Esophagus mucosa (tissue), 1 donor: ENCODE data around the gene SFT2D3. TPM values are rescaled to one million over a fixed set of nuclear protein-coding genes. Genes with fewer than 3 reads are reported as not detected.

Experiments used
- ATAC-seq: fragments of 200-7000 bp; cut with Tn5 transposase; one replicate; pipeline ENCODE4 v1.9.1; 2020
- total RNA-seq: library from RNA; stranded (reverse); gene quantifications from one replicate; pipeline ENCODE4 v1.2.4, GENCODE V29; 2023
- donor health status: DM: yes; HTN: yes; CAD: no.

SFT2D3 gene
- total RNA-seq, 1 donor from 2014 or later = 3.6 TPM

DNA sequence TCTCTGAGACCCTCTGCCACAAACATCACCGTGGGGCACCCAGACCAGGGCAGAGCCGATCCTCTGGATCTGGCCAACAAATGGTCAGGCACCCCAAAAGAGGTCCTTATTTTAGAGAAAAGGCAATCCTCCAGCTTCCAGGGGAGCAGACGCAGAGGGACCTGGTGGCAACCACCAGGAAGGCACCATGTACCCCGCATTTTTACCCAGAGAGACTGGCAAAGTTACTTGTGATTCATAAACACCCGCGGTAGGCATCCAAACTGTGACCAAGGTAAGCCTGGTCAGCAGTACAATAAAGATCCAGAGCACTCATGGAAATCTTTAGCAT, 36.4 kb upstream of the SFT2D3 start:
- ATAC-seq = no peak

DNA sequence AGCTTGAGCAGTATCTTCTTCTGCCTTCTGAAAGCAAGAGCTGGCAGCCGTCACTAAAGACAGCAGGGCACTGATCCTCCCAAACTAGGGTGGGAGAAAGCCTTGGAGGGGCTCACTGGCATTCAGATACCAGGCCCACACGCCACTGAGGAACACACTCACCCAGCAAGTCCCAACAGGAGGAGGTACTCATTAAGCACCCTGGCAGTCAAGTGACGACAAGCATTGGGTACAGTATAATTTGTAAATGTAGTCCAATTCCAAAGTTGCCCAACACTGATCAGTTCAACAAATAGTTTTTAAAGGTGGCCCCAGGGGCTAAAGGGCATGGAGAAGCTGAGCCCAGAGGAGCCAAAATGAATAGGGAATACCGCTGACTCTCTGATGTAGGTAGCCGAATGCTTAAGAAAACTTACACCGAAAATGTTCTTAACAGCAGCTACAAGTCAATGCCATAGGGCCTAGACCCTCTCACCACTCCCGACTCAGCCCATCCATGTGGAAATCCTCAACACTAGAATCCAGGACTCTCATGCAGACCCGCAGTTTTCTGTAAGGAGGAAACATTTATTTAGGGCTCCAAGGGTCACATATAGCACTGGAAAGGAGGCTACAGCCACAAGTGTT, 35.9 kb upstream of the SFT2D3 start:
- no peak for ATAC-seq

DNA sequence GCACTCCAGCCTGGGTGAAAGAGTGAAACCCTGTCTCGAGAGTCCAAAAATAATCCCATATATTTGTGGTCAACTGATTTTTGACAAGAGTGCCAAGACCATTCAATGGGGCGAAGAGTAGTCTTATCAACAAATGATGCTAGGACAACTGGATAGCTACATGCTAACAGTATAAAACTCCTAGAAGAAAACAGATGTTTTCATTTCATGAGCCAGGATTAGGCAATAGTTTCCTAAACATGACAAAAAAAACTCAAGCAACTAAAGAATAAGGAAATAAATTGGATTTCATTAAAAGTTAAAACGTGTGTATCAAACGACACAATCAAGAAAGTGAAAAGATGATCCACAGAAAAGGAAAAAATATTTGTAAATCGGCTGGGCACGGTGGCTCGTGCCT, 32.2 kb upstream of the SFT2D3 start:
- ATAC-seq = no peak

DNA sequence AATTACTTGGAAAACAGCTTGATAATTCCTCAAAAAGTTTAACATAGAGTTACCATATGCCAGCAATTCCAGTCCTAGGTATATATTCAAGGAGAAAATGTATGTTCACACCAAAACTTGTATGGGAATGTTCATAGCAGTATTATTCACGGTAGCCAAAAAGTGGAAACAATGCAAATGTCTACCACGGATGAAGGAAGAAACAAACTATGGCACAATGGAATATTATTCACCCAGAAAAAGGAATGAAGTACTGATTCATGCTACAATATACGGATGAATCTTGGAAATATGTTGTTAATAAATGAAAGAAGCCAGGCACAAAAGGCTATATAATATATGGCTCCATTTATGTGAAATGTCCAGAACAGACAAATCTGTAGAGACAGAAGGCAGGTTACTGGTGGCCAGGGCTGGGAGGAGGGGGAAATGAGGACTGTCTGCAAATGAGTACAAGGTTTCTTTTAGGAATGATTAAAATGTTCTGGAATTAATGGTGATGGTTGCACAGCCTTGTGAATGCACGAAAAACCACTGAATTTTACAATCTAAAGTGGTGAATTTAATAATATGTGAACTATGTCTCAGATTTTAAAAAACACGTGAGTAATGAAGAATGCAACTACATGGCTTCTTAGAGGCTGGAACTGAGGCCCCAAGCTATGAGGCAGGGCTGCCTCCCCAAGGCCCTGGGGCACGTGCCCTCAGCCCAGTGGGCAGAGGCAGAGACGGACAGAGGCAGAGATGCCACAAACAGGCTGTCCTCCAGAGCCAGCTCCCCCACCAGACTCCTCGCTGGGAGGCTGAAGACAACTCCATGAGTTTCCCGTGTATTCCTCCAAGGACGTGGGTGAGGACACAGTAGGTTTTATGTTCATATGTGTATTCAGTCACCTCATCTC, 31.0 kb upstream of the SFT2D3 start:
- ATAC-seq = no peak

DNA sequence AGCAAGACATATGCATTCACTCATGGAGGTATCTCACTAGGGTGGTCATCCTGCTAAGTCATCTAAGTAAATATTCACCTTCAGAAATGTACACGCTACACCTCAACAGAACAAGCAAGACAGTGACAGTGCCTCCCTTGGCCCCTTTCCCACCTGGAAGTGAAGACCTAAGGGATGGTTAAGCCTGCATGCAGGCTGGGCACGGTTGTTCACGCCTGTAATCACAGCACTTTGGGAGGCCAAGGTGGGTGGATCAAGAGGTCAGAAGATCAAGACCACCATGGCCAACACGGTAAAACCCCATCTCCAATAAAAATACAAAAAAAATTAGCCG, 30.4 kb upstream of the SFT2D3 start:
- no peak for ATAC-seq

DNA sequence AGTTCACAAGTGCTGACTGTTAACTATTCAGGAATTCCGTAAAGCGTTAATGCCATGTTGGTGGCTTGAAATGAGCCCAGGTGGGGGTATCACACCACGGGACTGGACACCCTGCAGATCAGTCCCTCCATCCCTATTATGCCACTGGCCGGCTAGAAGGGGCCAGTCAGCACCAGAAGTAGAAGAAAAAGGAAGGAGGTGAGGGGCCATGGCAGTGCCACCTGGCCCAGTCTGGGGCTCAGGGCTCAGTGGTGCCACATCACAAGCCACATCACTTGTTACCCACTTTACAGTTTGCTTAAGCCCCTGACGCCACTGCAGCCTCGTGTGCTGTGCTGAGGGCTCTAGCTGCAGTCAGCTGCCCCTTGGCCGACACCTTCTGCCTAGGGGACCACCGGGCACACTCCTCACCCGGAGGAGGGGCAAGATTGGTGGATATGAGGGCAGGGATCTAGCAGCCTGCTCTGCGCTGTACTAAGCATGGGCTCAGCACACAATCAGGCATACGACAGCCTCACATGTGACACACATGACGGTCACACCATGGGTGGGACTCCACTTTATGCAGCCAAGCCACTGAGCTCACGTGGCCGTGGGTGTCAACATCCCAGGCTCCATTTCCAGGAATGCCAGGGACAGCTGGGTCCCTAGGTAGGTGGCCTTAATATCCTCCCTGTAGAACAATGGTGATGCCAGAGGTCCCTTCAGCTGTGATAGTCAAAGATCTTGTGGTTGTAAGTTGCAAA, 29.6 kb upstream of the SFT2D3 start:
- ATAC-seq = no peak

DNA sequence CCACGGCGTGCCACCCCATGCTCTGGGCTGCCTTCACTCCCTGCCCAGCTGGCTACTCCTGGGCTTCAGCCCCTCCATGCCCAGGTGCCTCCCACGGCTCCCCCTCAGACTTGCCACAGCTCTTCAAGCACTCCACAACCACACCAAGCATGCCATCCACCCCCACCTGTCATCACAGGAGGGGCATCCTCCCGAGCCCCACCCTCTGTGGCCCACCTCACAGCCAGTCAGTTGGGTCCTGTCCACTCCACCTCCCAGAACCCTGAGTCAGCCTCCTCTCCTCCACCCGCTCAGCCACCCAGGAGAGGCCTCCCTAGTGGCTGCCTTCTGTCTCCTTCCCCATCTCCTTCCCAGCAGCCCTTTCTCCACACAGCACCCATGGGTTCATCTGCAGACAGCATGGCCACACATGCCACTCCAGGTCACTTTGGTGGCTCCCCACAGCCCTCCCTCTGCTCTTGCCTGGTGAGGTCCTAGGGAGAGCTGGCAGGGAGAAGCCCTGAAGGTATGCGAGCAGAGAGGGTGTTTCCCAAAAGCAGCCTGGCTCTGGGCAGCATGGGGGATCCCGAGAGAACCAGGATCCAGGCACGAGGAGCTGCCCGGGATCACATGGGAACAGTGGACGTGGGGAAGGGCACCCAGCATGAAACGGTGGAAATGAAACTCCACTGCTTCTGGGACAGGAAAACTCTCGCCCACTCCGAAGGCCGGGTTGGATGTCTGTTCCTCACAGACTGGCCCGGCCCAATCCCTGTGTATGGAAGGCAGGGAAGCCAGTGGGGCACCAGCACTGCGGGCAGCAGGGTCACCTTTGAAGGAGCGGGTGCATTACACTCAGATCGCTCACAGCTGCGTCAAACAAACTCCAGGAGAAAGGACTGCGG, 28.7 kb upstream of the SFT2D3 start:
- ATAC-seq = peak; percentile 9

DNA sequence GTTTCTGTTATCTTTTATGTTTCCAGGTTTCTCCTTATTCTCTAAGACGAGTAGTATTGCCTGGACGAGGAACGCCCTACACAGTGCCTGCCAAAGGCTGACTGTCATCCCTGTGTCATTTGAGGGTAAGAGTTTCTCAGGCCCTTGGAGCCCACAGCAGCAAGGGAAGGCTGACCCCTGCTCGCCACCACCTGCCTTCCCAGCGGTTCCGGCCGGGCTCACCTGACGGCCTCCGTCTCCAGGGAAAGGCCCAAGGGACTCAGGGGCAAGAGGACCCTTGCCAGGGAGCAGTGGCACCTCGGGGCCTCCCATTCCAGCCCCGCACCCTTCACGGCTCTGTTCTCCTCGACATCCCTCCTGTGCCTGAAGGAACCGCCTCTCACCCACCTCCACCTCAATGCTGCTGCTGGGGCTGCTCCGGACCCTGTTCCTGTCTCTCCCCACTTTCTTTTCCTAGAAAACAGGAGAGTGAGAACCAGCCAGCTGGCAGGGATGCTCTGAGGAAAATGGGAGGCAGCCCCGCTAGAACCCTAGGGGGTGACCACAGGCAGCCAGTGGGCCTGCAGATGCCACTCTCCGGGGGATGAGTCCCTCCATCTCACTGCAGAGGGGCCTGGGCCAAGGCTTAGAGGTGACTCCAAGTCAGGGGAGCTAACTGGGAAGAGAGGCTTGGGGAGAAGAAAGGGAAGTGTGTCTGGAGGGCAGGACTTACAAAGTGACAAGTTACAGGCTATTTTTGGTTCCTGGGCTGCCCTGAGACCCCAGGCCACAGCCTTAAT, 27.8 kb upstream of the SFT2D3 start:
- no peak for ATAC-seq

DNA sequence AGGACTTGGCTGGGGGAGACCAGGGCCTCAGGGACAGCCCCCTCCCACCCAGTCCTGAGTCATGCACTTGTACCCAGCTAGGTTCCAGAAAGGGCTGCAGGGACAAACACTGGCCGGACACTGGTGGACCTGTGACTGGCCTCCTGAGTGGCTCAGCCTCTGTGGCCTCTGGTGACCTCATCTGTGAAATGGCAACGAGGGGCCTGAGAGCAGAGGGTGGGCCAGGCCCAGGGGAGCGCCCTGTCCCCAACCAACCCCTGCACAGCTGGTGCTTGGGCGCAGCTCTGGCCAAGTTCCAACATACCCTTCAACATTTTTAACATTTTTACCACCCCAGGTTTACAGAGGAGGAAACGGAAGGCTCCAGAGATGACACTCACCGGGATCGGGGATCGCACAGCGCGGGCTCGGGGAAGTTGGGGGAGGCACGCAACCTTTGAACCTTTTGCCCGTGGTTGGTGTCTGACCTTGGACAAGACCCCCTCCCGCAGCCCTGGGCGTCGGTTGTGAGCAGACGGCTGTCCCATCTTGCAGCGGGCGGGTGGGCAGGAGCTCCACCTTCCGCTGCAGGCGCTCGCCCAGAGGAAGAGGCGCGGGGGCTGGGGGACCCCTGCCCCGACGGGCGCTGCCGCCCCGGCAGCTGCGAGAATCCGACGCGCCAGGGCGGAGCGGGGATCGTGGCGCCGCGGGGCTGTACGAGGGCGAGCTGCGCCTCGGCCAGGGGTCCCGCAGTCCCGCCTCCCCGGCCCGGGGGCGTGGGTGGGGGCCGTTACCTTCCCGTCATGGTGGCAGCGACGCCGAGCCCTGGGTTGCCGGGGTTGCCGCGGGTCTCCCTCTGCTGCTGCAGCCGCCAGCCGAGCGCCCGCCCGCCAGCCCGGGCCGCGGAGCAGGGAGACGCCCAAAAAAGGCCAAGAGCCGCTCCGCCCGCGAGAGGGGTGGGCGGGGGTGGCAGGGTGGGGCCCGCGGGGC, 26.8 kb upstream of the SFT2D3 start:
- ATAC-seq = peak; percentile 38

DNA sequence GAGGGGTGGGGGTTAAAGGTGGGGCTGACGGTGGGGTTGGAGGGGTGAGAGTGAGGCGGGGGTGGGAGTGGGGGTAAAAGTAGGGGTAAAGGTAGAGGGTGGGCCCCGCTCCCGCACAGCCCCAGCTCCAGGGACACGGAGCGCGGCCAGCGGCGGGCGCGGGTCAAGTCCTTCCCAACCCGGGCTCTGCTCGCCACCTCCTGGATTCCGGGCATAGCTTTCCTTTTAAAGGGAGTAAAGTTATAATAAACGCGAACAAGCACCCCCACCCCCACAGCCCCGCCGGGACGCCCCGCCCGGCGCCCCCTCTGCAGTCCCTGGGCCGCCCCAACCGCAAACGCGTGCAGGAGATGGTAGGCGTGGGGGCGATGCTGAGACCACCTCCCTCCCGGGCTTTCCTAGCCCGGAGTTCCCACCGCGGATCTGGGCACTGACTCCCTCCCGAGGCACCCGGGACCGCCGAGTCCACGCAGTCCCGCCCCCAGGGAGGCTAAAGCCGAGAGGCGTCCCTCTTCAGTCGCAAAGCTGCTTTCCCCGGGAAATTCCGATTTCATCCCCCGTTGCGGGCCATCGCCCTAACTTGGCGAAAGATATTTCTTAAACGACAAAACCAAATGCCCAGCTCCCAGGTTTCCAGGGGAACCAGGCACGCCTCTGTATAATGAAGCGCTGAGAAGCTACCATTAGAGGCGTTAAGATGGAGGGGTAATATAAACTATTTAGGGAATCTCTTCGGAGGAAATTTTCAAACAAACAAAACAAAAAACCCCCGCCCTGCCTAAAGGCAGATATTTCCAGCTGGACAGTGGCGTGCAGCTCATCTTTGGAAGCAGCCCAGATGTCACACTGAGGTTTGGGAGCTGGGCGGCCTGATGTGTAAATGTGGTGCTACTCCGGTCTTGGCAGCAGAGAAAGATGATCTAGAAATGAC, 25.7 kb upstream of the SFT2D3 start, which contains the start of gene LIMS2:
Gene LIMS2 (minus strand): TSS at position 200 of the 931 bp plus-strand sequence. CDS start 506 bp downstream, outside the sequence.
- ATAC-seq = no peak

DNA sequence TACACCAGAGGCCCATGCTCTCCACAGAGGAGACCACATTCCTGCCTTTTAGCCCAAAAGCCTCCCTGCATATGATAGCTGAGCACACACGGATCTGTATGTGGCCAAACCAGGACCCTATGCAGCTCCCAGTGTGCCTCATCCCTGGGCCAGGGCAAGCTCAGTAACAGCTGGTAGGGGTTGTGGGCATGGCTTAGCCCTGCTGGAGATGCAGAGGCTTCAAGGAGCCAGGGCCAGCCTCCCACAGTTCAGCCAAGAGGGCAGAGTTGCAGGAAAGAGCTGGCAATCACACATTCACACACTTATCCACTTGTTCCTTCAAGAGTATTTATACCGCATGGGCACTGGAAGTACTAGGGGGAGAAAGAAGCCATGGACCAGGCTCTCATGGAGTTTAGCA, 24.4 kb upstream of the SFT2D3 start:
- no peak for ATAC-seq

DNA sequence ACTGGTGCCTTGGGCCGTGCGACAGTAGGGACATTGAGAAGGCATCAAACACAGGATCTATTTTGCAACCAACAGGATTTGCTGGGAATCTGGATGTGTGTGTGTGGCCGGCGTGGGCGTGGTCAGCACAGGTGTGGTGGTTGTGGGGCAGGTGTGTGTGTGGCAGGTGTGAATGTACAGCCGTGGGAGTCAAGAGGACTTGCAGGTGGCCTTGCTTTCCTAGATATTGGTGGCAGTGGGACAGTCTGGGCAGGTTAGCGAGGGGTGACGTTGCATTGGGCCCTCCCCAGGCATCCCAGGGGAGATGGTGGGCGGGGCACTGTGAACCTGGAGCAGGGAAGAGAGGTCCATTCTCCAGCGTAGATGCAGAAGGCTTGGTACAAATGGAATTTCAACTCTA, 22.8 kb upstream of the SFT2D3 start:
- no peak for ATAC-seq

DNA sequence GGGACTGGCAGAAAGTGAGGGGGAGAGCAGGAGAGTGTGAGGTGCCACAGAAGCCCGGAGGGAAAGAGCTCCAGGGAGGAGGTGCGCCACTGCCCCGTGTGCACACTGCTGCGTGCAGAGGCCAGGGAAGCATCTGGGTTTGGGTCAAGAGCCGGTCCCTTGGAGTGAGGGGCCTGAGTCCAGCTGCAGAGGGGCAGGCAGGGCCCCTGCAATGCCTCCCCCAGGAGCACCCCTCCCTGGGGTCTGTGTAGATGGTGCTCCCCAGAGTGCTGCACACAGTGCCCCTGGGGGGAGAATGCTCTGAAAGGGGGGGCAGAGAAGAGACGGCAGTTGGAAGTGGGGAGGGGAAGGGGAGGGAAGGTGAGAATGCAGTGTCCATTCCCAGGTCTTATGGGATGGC, 22.3 kb upstream of the SFT2D3 start:
- ATAC-seq = no peak

DNA sequence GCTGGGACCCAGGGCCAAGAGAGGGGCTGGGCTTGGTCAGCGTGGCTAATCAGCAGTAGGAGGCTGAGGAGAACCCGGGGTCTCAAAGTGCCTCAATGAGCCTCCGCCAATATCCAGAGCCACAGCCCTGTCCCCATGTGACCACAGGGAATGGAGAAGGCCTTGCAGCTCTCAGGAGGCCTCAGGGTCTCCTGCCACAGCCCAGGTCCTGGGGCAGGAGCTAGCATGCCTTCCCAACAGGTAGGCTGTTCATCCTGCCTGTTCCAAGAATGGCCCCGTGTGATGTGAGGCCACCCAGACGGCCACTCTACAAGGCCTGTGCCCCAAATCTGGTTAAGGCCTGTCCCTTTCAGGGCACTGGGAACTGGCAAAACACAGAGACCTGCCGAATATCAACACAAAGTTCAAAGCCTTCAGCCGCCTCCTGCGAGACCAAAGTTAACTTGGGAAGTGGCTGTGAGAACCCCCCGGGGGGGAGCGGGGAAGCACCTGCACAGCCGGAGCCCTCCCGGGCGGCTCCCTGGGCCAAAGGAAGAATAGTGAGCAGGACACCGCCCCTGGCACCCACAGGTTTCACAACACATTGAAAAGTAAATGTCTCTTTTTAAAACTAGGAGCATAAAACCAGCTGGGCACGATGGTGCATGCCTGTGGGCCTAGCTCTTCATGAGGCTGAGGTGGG, 21.5 kb upstream of the SFT2D3 start:
- no peak for ATAC-seq

DNA sequence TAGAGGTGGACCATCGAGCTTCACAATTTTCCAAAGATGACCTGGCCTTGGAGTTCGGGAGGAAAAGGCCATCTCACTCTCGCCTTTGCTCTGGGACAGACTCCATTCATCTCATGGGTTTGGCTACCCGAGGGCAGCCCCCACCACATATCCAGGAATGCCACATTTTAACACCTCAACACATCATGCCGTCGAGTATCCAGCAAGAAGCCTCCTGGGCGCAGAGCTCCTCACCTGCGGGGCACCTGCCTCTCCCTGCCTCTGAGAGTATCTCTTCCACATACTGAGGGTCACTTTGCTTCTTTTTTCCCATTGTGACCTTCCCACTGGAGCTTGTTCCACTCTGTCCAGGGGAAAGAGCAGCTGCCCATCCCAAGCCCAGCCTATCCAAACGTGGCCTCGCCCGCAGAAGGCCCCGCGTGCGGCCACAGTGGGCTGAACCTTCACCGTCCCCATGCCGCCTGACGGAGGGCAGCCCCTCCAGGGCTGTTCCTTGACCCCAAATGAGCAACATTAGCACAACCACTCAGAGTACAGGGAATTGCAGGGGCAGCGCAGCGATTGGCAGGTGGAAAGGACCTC, 20.5 kb upstream of the SFT2D3 start:
- ATAC-seq = no peak

DNA sequence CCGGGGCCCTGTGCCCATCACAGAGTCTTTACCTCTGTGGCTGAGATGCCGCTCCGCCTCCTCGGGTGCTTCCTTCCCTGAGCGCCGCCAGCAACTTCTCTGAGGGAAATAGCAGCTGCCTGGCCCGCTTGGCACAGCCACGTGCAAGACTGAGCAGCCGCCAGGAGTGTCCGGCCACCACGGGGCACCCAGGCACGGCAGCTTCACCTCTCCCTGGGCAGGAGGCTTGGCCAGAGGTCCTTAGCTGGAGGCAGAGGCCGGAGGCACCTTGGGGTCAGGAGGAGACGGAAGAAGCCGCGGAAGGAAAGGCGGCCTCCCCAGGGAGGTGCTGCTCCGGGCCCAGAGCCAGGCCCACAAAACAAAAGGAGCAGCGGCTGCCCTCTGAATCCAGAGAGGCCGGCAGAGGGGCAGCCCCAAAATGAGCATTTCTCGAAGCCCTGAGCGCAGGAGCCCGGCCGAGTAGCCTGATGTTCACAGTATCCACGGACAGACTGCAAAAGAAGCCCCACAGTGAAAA, 20.0 kb upstream of the SFT2D3 start:
- peak; percentile 11 for ATAC-seq

DNA sequence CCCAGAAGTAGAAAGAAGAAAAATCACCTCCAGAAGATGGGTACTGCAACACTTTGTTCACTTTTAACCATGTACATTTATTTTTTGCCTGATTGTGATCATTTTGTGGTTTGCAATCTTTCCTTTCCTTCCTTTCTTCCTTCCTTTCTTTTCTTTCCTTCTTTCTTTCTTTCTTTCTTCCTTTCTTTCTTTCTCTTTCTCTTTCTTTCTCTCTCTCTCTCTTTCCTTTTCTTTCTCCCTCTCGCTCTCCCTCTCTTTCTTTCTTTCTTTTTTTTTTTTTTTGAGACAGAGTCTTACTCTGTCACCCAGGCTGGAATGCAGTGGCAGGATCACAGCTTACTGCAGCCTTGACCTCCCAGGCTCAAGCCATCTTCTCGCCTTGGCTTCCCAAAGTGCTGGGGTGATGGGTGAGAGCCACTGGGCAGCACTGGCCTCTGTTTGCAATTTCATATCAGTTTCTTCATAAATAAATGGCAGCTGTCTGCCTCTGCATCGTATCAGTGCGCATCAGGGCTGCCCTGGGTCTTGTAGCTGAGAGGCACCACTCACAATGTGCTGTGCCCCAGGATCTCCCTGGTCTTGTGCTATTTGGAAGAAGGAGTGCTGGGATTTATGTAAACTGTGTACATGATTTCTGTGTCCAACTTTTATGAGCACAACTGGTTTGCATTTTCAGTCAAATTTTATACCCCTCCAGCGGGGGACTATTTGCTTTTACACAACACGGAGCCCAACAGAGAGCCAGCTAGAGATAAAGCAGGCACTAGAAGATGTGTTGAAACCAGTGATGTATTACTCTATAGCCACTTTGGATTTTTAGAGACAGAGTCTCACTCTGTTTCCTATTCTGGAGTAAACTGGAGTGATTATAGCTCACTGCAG, 19.1 kb upstream of the SFT2D3 start:
- no peak for ATAC-seq
